PC-3 (cell line): ENCODE data around the gene PKM. TPM values are rescaled to one million over a fixed set of nuclear protein-coding genes. Genes with fewer than 3 reads are reported as not detected.

ENCODE experiments used
- ATAC-seq: fragments of 200-7000 bp; cut with Tn5 transposase; 2 replicates; pipeline ENCODE4 v1.9.1; 2020; ENCODE audit warnings: mild to moderate bottlenecking, moderate library complexity
- BruUV-seq: library from RNA; stranded (reverse); fragments of 400-500 nt; replicated peaks from 2 replicates; lab custom pipeline; 2021; lab: Mats Ljungman, UMichigan
- CTCF ChIA-PET: fragments of 300-600 bp; sonication (Branson Sonifier 250); formaldehyde crosslinking; loops from one replicate; lab custom pipeline; 2022; ENCODE audit warnings: antibody characterized with exemption; lab: Charles Lee
- POLR2A ChIA-PET: fragments of 300-600 bp; sonication (Branson Sonifier 250); formaldehyde crosslinking; loops from one replicate; lab custom pipeline; 2022; ENCODE audit warnings: antibody characterized with exemption; ENCODE audit not compliant: unreplicated experiment; lab: Charles Lee
- DNase-seq: peaks from one replicate; pipeline ENCODE4 v3.0.0-alpha.2; 2015
- H2AFZ ChIP-seq: fragments of 300-600 bp; sonication (generic); 2 replicates; pipeline ENCODE4 v1.6.0; 2016; ENCODE audit warnings: antibody characterized with exemption, low read length
- H3F3A ChIP-seq: fragments of 300-600 bp; sonication (generic); one replicate; pipeline ENCODE4 v1.6.0; 2017; ENCODE audit warnings: antibody characterized with exemption, low read length, control low read depth, mild to moderate bottlenecking; ENCODE audit not compliant: unreplicated experiment
- H3K27ac ChIP-seq: fragments of 300-600 bp; sonication (generic); 2 replicates; pipeline ENCODE4 v1.5.1; 2016; ENCODE audit warnings: mild to moderate bottlenecking, low read length
- H3K27me3 ChIP-seq: fragments of 300-600 bp; sonication (generic); 2 replicates; pipeline ENCODE4 v1.6.1; 2016; ENCODE audit warnings: low read length, mixed read lengths
- H3K36me3 ChIP-seq: fragments of 300-600 bp; sonication (generic); 2 replicates; pipeline ENCODE4 v1.6.1; 2016; ENCODE audit warnings: low read depth, mixed run types, low read length, mixed read lengths
- H3K4me1 ChIP-seq: fragments of 300-600 bp; sonication (generic); 2 replicates; pipeline ENCODE4 v1.5.1; 2016; ENCODE audit warnings: low read length; ENCODE audit not compliant: insufficient read depth
- H3K4me2 ChIP-seq: fragments of 300-600 bp; sonication (generic); 2 replicates; pipeline ENCODE4 v1.6.0; 2016; ENCODE audit warnings: low read length
- H3K4me3 ChIP-seq: fragments of 300-600 bp; sonication (generic); 2 replicates; pipeline ENCODE4 v1.5.1; 2016; ENCODE audit warnings: mild to moderate bottlenecking, low read length, mixed read lengths
- H3K79me2 ChIP-seq: fragments of 300-600 bp; sonication (generic); 2 replicates; pipeline ENCODE4 v1.6.1; 2017; ENCODE audit warnings: low read length, mixed read lengths
- H3K9ac ChIP-seq: fragments of 300-600 bp; sonication (generic); 2 replicates; pipeline ENCODE4 v1.6.0; 2016; ENCODE audit warnings: mild to moderate bottlenecking, low read length
- H3K9me2 ChIP-seq: fragments of 300-600 bp; sonication (generic); replicated peaks from 2 replicates; pipeline ENCODE4 v1.6.1; 2016; ENCODE audit warnings: mixed run types, low read length, mixed read lengths
- H3K9me3 ChIP-seq: fragments of 300-600 bp; sonication (generic); 2 replicates; pipeline ENCODE4 v1.6.1; 2016; ENCODE audit warnings: low read length, mixed read lengths
- H4K20me1 ChIP-seq: fragments of 300-600 bp; sonication (generic); 2 replicates; pipeline ENCODE4 v1.6.1; 2016; ENCODE audit warnings: low read length, mixed read lengths
- CTCF ChIP-seq: fragments of 300-600 bp; sonication (generic); conservative IDR thresholded peaks from 2 replicates; pipeline ENCODE4 v1.5.1; 2017; ENCODE audit warnings: antibody characterized with exemption, low read depth, mild to moderate bottlenecking, low read length
- EZH2 ChIP-seq: fragments of 300-600 bp; sonication (generic); IDR thresholded peaks from one replicate; pipeline ENCODE4 v1.6.1; 2017; ENCODE audit warnings: antibody characterized with exemption, mild to moderate bottlenecking, low read length; ENCODE audit not compliant: unreplicated experiment
- EZH2phosphoT487 ChIP-seq: fragments of 300-600 bp; sonication (generic); IDR thresholded peaks from 2 replicates; pipeline ENCODE4 v1.6.1; 2018; ENCODE audit warnings: mild to moderate bottlenecking, antibody characterized with exemption, low read length, borderline replicate concordance
- intact Hi-C: fragments of 100-400 bp; cut with micrococcal nuclease; formaldehyde crosslinking; loops from 2 replicates; pipeline ENCODE4 v1.9.0; 2023
- total RNA-seq: library from RNA; depleted of rRNA; stranded (reverse); fragments of >200 nt; gene quantifications from 2 replicates; pipeline ENCODE4 v1.2.3, GENCODE V29; 2014

The PKM gene
- total RNA-seq, 1 experiment from 2014 or later = 1,963 TPM

- POLR2A ChIA-PET = no interaction called here
- ATAC-seq = no peak
- no peak for DNase-seq
- no TSS peak for BruUV-seq
- intact Hi-C loops = no loop called here
- Histone ChIP-seq H3K27ac (0 out of 2 replicates have a peak overlapping the region, but pooled peaks have one; percentile 10), H3K36me3 (no peaks in the 10 kb centered on the region), H3K4me1 (peaks cover 18% of the 10 kb centered on the region), H3K9me2 (no peaks in the 10 kb centered on the region), H3K4me3 (no peak overlapping the region), H3K4me2 (peak overlapping the region; percentile 52), H2AFZ (no peak overlapping the region), H3K79me2 (no peaks in the 10 kb centered on the region), H3F3A (no peaks in the 10 kb centered on the region), H4K20me1 (no peaks in the 10 kb centered on the region), H3K27me3 (no peaks in the 10 kb centered on the region), H3K9ac (no peak overlapping the region), H3K9me3 (no peaks in the 10 kb centered on the region)
- CTCF ChIA-PET = no interaction called here
- no peak for TF ChIP-seq EZH2
- TF ChIP-seq EZH2phosphoT487 = no peak
- TF ChIP-seq CTCF = no peak
These were observed 62.2 kb downstream of the PKM start for GRCh38 chr15:72168808-72169190.

- Histone ChIP-seq H3K9me2 (no peaks in the 10 kb centered on the region), H3K27me3 (no peaks in the 10 kb centered on the region), H3K4me1 (peaks cover 18% of the 10 kb centered on the region), H4K20me1 (no peaks in the 10 kb centered on the region), H3K79me2 (no peaks in the 10 kb centered on the region), H3K9ac (no peak overlapping the region), H3K9me3 (no peaks in the 10 kb centered on the region), H2AFZ (0 out of 2 replicates have a peak overlapping the region, but pooled peaks have one; percentile 31), H3K4me2 (peak overlapping the region; percentile 52), H3F3A (no peaks in the 10 kb centered on the region), H3K27ac (0 out of 2 replicates have a peak overlapping the region, but pooled peaks have one; percentile 10), H3K4me3 (no peak overlapping the region), H3K36me3 (no peaks in the 10 kb centered on the region)
- intact Hi-C loops = no loop called here
- no TSS peak for BruUV-seq
- no peak for TF ChIP-seq CTCF
- TF ChIP-seq EZH2phosphoT487 = no peak
- no peak for TF ChIP-seq EZH2
- ATAC-seq (peak; percentile 60), DNase-seq (peak; percentile 67)
- ChIA-PET CTCF (no interaction called here), POLR2A (no interaction called here)
These were observed 62.7 kb downstream of the PKM start for GRCh38 chr15:72168131-72168807.

GRCh38 chr15:72167445-72167844 is 63.5 kb downstream of the PKM start:
- no peak for DNase-seq
- Histone ChIP-seq H3K4me1 (peaks cover 18% of the 10 kb centered on the region), H3K9ac (no peak overlapping the region), H3K27ac (no peak overlapping the region), H3F3A (no peaks in the 10 kb centered on the region), H3K9me3 (no peaks in the 10 kb centered on the region), H3K27me3 (no peaks in the 10 kb centered on the region), H3K36me3 (no peaks in the 10 kb centered on the region), H3K4me3 (no peak overlapping the region), H2AFZ (no peak overlapping the region), H3K4me2 (no peak overlapping the region), H4K20me1 (no peaks in the 10 kb centered on the region), H3K9me2 (no peaks in the 10 kb centered on the region), H3K79me2 (no peaks in the 10 kb centered on the region)
- ChIA-PET CTCF (no interaction called here), POLR2A (no interaction called here)
- ATAC-seq = no peak
- intact Hi-C loops = no loop called here
- no TSS peak for BruUV-seq
- TF ChIP-seq CTCF = no peak
